ENCODE measurements around the gene OSGIN1.
A peak's percentile ranks its signal among the peaks of the same experiment; 100 is the strongest.

OSGIN1 gene

GRCh38 chr16:83955218-83956130, 2.4 kb downstream of the OSGIN1 start:
- no peak for DNase-seq (ENCODE audit: insufficient read length)
- no peak for TF ChIP-seq POLR2A (IDR thresholded peaks at IDR 0.05; ENCODE audit: low read depth, low read length)
- no peak for TF ChIP-seq TAF1 (IDR thresholded peaks at IDR 0.05; ENCODE audit: borderline replicate concordance, low read depth, low read length)
- TF ChIP-seq POLR2AphosphoS5 (IDR thresholded peaks at IDR 0.05; ENCODE audit: low read depth, low read length), result no peak
- no peak for FAIRE-seq

- no peak for FAIRE-seq
Measured at GRCh38 chr16:83956336-83957289, 3.6 kb downstream of the OSGIN1 start.

GRCh38 chr16:83957296-83957855, 4.3 kb downstream of the OSGIN1 start:
- DNase-seq (ENCODE audit: insufficient read length), result no peak
- FAIRE-seq, result no peak
- TF ChIP-seq TAF1 (IDR thresholded peaks at IDR 0.05; ENCODE audit: borderline replicate concordance, low read depth, low read length) (no peak), POLR2A (IDR thresholded peaks at IDR 0.05; ENCODE audit: low read depth, low read length) (no peak), POLR2AphosphoS5 (IDR thresholded peaks at IDR 0.05; ENCODE audit: low read depth, low read length) (no peak)

More at GRCh38 chr16:83956336-83957289, 3.6 kb downstream of the OSGIN1 start:
- TF ChIP-seq POLR2AphosphoS5 (IDR thresholded peaks at IDR 0.05; ENCODE audit: low read depth, low read length), result no peak
- no peak for TF ChIP-seq POLR2A (IDR thresholded peaks at IDR 0.05; ENCODE audit: low read depth, low read length)
- no peak for TF ChIP-seq TAF1 (IDR thresholded peaks at IDR 0.05; ENCODE audit: borderline replicate concordance, low read depth, low read length)
- peak; percentile 76 for DNase-seq (ENCODE audit: insufficient read length)

GRCh38 chr16:83958137-83958845, 5.3 kb downstream of the OSGIN1 start:
- TF ChIP-seq TAF1 (IDR thresholded peaks at IDR 0.05; ENCODE audit: borderline replicate concordance, low read depth, low read length) (no peak), POLR2A (IDR thresholded peaks at IDR 0.05; ENCODE audit: low read depth, low read length) (no peak), POLR2AphosphoS5 (IDR thresholded peaks at IDR 0.05; ENCODE audit: low read depth, low read length) (no peak)
- DNase-seq (ENCODE audit: insufficient read length) (no peak), FAIRE-seq (no peak)

GRCh38 chr16:83958846-83959565, 6.0 kb downstream of the OSGIN1 start:
- TF ChIP-seq POLR2AphosphoS5 (IDR thresholded peaks at IDR 0.05; ENCODE audit: low read depth, low read length) (no peak), POLR2A (IDR thresholded peaks at IDR 0.05; ENCODE audit: low read depth, low read length) (no peak), TAF1 (IDR thresholded peaks at IDR 0.05; ENCODE audit: borderline replicate concordance, low read depth, low read length) (no peak)
- FAIRE-seq, result no peak
- no peak for DNase-seq (ENCODE audit: insufficient read length)

GRCh38 chr16:83959656-83960434, 6.8 kb downstream of the OSGIN1 start:
- no peak for DNase-seq (ENCODE audit: insufficient read length)
- FAIRE-seq, result no peak
- TF ChIP-seq POLR2AphosphoS5 (IDR thresholded peaks at IDR 0.05; ENCODE audit: low read depth, low read length) (no peak), POLR2A (IDR thresholded peaks at IDR 0.05; ENCODE audit: low read depth, low read length) (no peak), TAF1 (IDR thresholded peaks at IDR 0.05; ENCODE audit: borderline replicate concordance, low read depth, low read length) (no peak)

- no peak for TF ChIP-seq POLR2A (IDR thresholded peaks at IDR 0.05; ENCODE audit: low read depth, low read length)
- no peak for TF ChIP-seq POLR2AphosphoS5 (IDR thresholded peaks at IDR 0.05; ENCODE audit: low read depth, low read length)
- no peak for TF ChIP-seq TAF1 (IDR thresholded peaks at IDR 0.05; ENCODE audit: borderline replicate concordance, low read depth, low read length)
- FAIRE-seq, result no peak
Measured at GRCh38 chr16:83960521-83961249, 7.6 kb downstream of the OSGIN1 start.

GRCh38 chr16:83961591-83961990, 8.6 kb downstream of the OSGIN1 start:
- DNase-seq (ENCODE audit: insufficient read length), result no peak
- no peak for TF ChIP-seq POLR2AphosphoS5 (IDR thresholded peaks at IDR 0.05; ENCODE audit: low read depth, low read length)
- no peak for TF ChIP-seq TAF1 (IDR thresholded peaks at IDR 0.05; ENCODE audit: borderline replicate concordance, low read depth, low read length)
- no peak for FAIRE-seq

More at GRCh38 chr16:83960521-83961249, 7.6 kb downstream of the OSGIN1 start:
- DNase-seq (ENCODE audit: insufficient read length), result no peak
